ENCODE measurements around the gene KCTD1. TPM values are rescaled to one million over a fixed set of nuclear protein-coding genes. Genes with fewer than 3 reads are reported as not detected.

The KCTD1 gene
- total RNA-seq, 3 donors from 2014 or later (not counting 1 experiment from before 2014, with no cell fraction given) = 3.8 to 5.8 (median 5.7) TPM

DNA sequence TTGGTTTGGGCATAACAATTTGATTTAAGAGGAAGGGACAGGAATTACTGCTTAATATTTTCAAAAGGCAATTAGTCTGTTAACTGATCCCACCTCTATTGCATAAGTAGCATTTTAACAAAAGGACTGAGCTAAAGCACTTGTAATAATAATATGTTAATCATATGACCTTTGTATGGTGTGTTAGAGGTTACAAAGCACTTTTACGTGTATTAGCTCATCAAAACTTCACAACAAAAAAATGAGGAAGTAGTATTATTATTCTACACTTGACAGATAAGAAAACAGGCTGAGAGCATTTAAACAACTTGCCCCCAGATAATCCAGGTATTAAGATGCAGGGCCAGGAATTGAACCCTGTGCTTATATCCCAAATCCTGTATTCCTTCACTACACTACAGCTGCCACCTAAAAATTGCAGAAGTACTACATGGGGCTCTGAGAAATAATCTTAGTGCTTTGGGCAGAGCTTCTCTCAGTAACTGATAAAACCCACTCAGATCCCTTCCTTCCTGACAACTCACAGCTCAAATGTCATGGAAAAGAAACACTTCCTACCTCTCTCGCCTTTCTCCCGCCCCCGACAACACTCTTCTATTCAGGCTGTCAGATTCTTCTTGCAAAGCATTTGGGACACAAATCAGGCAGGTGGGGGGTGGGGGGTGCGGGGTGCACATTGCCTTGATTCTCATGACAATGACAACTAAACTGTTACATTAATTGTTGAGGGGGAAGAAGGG lies 20.7 kb upstream of the KCTD1 start:
- no peaks in the 10 kb centered on the region for H3K36me3 ChIP-seq (ENCODE audit: control insufficient read depth, insufficient read depth, low read length)
- no peak overlapping the region for H3K27ac Mint-ChIP-seq
- H3K36me3 Mint-ChIP-seq = no peaks in the 10 kb centered on the region
- no peaks in the 10 kb centered on the region for H3K4me1 Mint-ChIP-seq
- H3K9me3 Mint-ChIP-seq = no peaks in the 10 kb centered on the region
- no peak overlapping the region for H3K27ac ChIP-seq (ENCODE audit: low read length)
- no peaks in the 10 kb centered on the region for H3K27me3 ChIP-seq (ENCODE audit: control insufficient read depth, insufficient read depth, low read length)
- intact Hi-C loops (cut with micrococcal nuclease) = no loop called here
- no peaks in the 10 kb centered on the region for H3K9me3 ChIP-seq (ENCODE audit: control insufficient read depth, insufficient read depth, low read length)
- peaks cover 3 to 30% of the 10 kb centered on the region in 2 donors for H3K27me3 Mint-ChIP-seq (ENCODE audit: low read depth in 2 of 2)
- no peak for TF ChIP-seq CTCF (IDR thresholded peaks at IDR 0.05)
- ATAC-seq (no peak), DNase-seq (no peak)
- no peaks in the 10 kb centered on the region for H3K4me1 ChIP-seq (ENCODE audit: control insufficient read depth, insufficient read depth, low read length)
- H3K4me3 Mint-ChIP-seq = no peak overlapping the region
- H3K4me3 ChIP-seq (ENCODE audit: low read length) = no peak overlapping the region
- 60% methylated on average over 1 of the region's 5 CpGs for WGBS (ENCODE audit: insufficient coverage)

DNA sequence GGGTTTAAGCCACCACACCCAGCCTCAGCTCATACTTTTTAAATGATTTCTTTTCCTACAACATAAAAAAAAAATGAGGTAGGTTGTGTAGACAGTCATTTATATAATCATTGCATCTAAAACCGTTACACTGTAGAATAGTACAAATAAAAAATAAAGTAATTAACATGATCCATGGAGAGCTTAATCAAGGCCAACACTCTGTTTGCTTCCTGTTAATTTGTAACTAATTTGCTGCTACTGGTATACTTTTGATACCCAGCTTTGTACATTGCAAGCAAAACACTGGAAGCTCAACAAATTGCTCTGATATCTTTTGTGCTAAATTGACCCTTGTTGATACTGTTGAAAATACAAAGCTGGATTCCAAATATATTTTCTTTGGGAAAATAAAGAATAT lies 20.2 kb upstream of the KCTD1 start:
- Histone ChIP-seq H3K9me3 (ENCODE audit: control insufficient read depth, insufficient read depth, low read length) (no peaks in the 10 kb centered on the region), H3K36me3 (ENCODE audit: control insufficient read depth, insufficient read depth, low read length) (no peaks in the 10 kb centered on the region), H3K4me3 (ENCODE audit: low read length) (no peak overlapping the region), H3K4me1 (ENCODE audit: control insufficient read depth, insufficient read depth, low read length) (no peaks in the 10 kb centered on the region), H3K27ac (ENCODE audit: low read length) (no peak overlapping the region), H3K27me3 (ENCODE audit: control insufficient read depth, insufficient read depth, low read length) (no peaks in the 10 kb centered on the region)
- intact Hi-C loops (cut with micrococcal nuclease) = no loop called here
- Mint-ChIP-seq H3K36me3 (no peaks in the 10 kb centered on the region), H3K27me3 (ENCODE audit: low read depth in 2 of 2) (peaks cover 3 to 30% of the 10 kb centered on the region in 2 donors), H3K4me1 (no peaks in the 10 kb centered on the region), H3K27ac (no peak overlapping the region), H3K9me3 (no peaks in the 10 kb centered on the region), H3K4me3 (no peak overlapping the region)
- no peak for ATAC-seq
- no peak for TF ChIP-seq CTCF (IDR thresholded peaks at IDR 0.05)
- no peak for DNase-seq
- WGBS (ENCODE audit: insufficient coverage) = no CpG with 5 or more reads among the region's 1 CpG

- Mint-ChIP-seq H3K9me3 (peaks cover 0 to 2% of the 10 kb centered on the region in 2 donors), H3K4me1 (no peaks in the 10 kb centered on the region), H3K27me3 (ENCODE audit: low read depth in 2 of 2) (peaks cover 9 to 26% of the 10 kb centered on the region in 2 donors), H3K4me3 (no peak overlapping the region), H3K27ac (no peak overlapping the region), H3K36me3 (no peaks in the 10 kb centered on the region)
- H3K27me3 ChIP-seq (ENCODE audit: control insufficient read depth, insufficient read depth, low read length) = no peaks in the 10 kb centered on the region
- no peaks in the 10 kb centered on the region for H3K4me1 ChIP-seq (ENCODE audit: control insufficient read depth, insufficient read depth, low read length)
- no peak overlapping the region for H3K27ac ChIP-seq (ENCODE audit: low read length)
- 64% methylated on average over 1 of the region's 1 CpG for WGBS (ENCODE audit: insufficient coverage)
- no peaks in the 10 kb centered on the region for H3K9me3 ChIP-seq (ENCODE audit: control insufficient read depth, insufficient read depth, low read length)
- H3K36me3 ChIP-seq (ENCODE audit: control insufficient read depth, insufficient read depth, low read length) = no peaks in the 10 kb centered on the region
- TF ChIP-seq CTCF (IDR thresholded peaks at IDR 0.05) = no peak
- H3K4me3 ChIP-seq (ENCODE audit: low read length) = no peak overlapping the region
- ATAC-seq (no peak), DNase-seq (no peak)
- intact Hi-C loops (cut with micrococcal nuclease) = no loop called here
These were observed 18.7 kb upstream of the KCTD1 start for GRCh38 chr18:26566874-26567555.
